ENCODE measurements around the gene SYCN.
A peak's percentile ranks its signal among the peaks of the same experiment; 100 is the strongest.

Gene SYCN

GRCh38 chr19:39169143-39169810 lies 34.8 kb downstream of the SYCN start:
- no peaks in the 10 kb centered on the region for H3K27me3 ChIP-seq (ENCODE audit: control insufficient read depth, insufficient read depth, low read length)
- no peak overlapping the region for H3K27ac ChIP-seq (ENCODE audit: low read depth, low read length)

DNA sequence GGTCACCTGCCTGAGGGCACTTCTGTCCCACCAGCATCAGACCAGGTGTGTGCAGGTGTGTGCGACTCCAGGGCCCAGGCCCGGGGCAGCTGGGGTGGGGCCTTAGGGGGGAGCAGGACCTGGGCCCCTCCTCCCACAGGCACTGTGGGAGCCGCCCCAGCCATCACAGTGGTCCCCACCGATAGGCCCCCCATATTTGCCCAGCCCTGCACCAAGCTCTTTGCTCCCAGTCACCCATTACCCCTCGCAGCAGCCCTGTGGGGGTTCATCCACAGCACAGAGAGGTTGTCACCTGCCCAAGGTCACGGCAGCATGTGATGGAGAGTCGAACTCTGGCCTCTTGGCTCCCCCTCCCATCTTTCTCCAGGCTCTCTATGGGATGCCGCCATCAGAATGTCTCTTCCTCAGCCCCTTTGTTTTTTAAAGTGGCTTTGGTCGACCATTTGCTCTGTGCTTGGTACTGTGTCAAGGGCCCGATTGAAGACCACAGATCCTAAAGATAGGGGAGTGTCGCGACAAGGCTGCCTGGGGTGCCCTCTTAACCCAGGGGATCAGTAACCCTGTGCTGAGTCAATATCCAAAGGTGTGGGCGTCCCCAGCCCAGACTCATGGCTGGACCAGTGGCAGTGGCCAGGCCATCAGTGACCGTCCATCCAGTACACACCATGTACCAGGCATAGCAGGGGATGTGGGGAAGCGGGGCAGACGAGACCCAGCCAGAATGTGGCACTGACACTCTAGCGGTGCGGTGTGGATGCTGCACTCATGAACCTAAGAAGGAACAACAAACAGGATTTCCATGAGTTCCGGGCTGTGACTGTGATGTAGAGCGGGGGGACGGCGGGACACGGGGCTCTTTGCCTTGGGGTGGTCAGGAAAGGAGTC lies 35.6 kb downstream of the SYCN start:
- Histone ChIP-seq H3K4me3 (ENCODE audit: low read depth, low read length) (no peak overlapping the region), H3K27ac (ENCODE audit: low read depth, low read length) (no peak overlapping the region), H3K4me1 (ENCODE audit: control insufficient read depth, insufficient read depth, low read length) (peaks cover 25% of the 10 kb centered on the region)

More at GRCh38 chr19:39169143-39169810, 34.8 kb downstream of the SYCN start:
- H3K4me3 ChIP-seq (ENCODE audit: low read depth, low read length): no peak overlapping the region
- peaks cover 25% of the 10 kb centered on the region for H3K4me1 ChIP-seq (ENCODE audit: control insufficient read depth, insufficient read depth, low read length)
- H3K36me3 ChIP-seq (ENCODE audit: control insufficient read depth, insufficient read depth, low read length): peaks cover 15% of the 10 kb centered on the region
- no peaks in the 10 kb centered on the region for H3K9me3 ChIP-seq (ENCODE audit: control insufficient read depth, insufficient read depth, low read depth, low read length)
- no peak overlapping the region for H3K9ac ChIP-seq (ENCODE audit: low read length)

GRCh38 chr19:39167461-39168257 lies 36.4 kb downstream of the SYCN start:
- no peaks in the 10 kb centered on the region for H3K27me3 ChIP-seq (ENCODE audit: control insufficient read depth, insufficient read depth, low read length)
- no peak overlapping the region for H3K4me3 ChIP-seq (ENCODE audit: low read depth, low read length)
- no peak overlapping the region for H3K27ac ChIP-seq (ENCODE audit: low read depth, low read length)
- H3K4me1 ChIP-seq (ENCODE audit: control insufficient read depth, insufficient read depth, low read length): peaks cover 30% of the 10 kb centered on the region
- no peaks in the 10 kb centered on the region for H3K9me3 ChIP-seq (ENCODE audit: control insufficient read depth, insufficient read depth, low read depth, low read length)
- H3K36me3 ChIP-seq (ENCODE audit: control insufficient read depth, insufficient read depth, low read length): peaks cover 12% of the 10 kb centered on the region
- no peak overlapping the region for H3K9ac ChIP-seq (ENCODE audit: low read length)

More for the DNA sequence above, 35.6 kb downstream of the SYCN start:
- H3K27me3 ChIP-seq (ENCODE audit: control insufficient read depth, insufficient read depth, low read length): no peaks in the 10 kb centered on the region
- H3K36me3 ChIP-seq (ENCODE audit: control insufficient read depth, insufficient read depth, low read length): peaks cover 13% of the 10 kb centered on the region
- H3K9me3 ChIP-seq (ENCODE audit: control insufficient read depth, insufficient read depth, low read depth, low read length): no peaks in the 10 kb centered on the region
- H3K9ac ChIP-seq (ENCODE audit: low read length): no peak overlapping the region

DNA sequence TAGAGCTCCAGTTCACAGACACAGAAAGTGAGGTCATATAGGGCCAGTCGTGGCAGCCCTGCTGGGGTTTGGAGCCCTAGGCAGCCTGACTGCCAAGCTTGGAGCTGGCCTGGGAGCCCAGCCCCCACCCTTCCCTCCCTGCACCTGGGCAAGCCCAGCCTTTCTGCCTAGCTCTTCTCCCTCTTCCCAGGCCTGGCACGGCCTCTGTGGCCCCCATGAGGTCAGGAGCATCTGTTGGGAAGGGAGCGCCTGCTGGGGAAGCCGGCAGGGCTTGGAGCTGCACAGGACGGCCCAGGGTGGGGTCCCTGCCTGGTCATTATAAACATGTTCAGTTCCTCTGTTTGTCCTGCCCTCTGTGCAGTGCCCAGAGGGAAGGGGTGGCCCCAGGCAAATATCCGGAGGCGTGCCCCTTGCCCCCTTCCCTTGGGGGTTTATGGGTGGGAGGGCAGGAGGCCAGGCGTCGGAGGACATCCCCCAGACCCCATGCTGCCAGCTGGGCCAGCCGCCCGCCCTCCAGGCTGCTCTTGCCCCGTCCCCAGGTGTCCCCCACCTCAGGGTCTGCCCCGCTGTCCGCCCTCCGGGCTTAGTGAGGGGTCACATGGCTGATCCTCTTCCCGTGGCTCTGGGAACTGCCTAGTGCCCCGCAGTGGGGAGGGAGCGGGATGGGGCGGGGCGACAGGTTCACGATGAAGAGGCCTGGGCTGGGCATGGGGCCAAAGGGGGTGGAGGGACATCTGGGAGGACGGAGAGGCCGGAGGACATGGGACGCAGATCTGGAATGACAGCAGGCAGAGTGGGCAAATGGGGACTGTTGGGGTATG lies 37.3 kb downstream of the SYCN start:
- 0 out of 2 replicates have a peak overlapping the region, but pooled peaks have one; percentile 18 for H3K27ac ChIP-seq (ENCODE audit: low read depth, low read length)
- no peaks in the 10 kb centered on the region for H3K27me3 ChIP-seq (ENCODE audit: control insufficient read depth, insufficient read depth, low read length)
- peaks cover 10% of the 10 kb centered on the region for H3K36me3 ChIP-seq (ENCODE audit: control insufficient read depth, insufficient read depth, low read length)
- peaks cover 33% of the 10 kb centered on the region for H3K4me1 ChIP-seq (ENCODE audit: control insufficient read depth, insufficient read depth, low read length)
- H3K9me3 ChIP-seq (ENCODE audit: control insufficient read depth, insufficient read depth, low read depth, low read length): no peaks in the 10 kb centered on the region
- peak overlapping the region; percentile 26 for H3K9ac ChIP-seq (ENCODE audit: low read length)
- no peak overlapping the region for H3K4me3 ChIP-seq (ENCODE audit: low read depth, low read length)

DNA sequence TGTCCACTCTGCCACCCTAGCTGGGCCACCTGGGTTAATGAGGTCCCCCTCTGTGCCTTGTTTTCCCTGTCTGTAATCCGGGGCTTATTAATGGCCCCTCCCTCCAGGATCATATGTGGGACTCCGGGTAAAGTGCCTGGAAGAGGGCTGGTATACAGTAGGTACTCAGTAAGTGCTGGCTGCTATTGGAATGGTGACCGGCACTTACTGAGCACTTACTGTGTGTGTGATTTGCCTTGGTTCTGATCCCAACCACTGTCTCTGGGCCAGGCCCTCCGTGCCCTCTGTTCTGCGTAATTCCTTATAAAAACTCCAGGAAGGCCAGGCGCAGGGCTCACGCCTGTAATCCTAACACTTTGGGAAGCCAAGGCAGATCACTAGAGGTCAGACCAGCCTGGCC lies 38.2 kb downstream of the SYCN start:
- H3K36me3 ChIP-seq (ENCODE audit: control insufficient read depth, insufficient read depth, low read length): peaks cover 6% of the 10 kb centered on the region
- no peak overlapping the region for H3K4me3 ChIP-seq (ENCODE audit: low read depth, low read length)
- no peaks in the 10 kb centered on the region for H3K27me3 ChIP-seq (ENCODE audit: control insufficient read depth, insufficient read depth, low read length)
- peaks cover 31% of the 10 kb centered on the region for H3K4me1 ChIP-seq (ENCODE audit: control insufficient read depth, insufficient read depth, low read length)
- H3K9ac ChIP-seq (ENCODE audit: low read length): no peak overlapping the region
- no peak overlapping the region for H3K27ac ChIP-seq (ENCODE audit: low read depth, low read length)
- H3K9me3 ChIP-seq (ENCODE audit: control insufficient read depth, insufficient read depth, low read depth, low read length): no peaks in the 10 kb centered on the region

DNA sequence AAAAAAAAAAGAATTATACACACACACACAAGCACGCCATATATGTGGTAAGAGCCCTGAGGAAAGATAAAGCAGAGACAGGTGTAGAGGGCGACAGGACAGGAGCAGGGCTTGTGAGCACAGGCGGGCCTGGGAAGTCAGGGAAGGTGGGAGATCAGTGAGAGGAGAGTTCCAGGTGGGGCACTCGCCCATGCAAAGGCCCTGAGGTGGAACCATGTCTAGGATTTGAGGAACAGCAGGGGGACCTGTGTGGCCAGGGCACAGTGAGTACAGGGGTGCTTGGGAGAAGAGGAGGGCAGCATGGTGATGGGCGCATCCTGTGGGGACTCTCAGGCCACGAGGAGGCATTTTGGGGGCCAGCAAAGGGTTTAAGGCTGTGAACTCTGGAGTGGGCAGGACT lies 39.8 kb downstream of the SYCN start:
- no peak overlapping the region for H3K9ac ChIP-seq (ENCODE audit: low read length)
- H3K4me3 ChIP-seq (ENCODE audit: low read depth, low read length): no peak overlapping the region
- H3K9me3 ChIP-seq (ENCODE audit: control insufficient read depth, insufficient read depth, low read depth, low read length): no peaks in the 10 kb centered on the region
- no peaks in the 10 kb centered on the region for H3K27me3 ChIP-seq (ENCODE audit: control insufficient read depth, insufficient read depth, low read length)
- H3K4me1 ChIP-seq (ENCODE audit: control insufficient read depth, insufficient read depth, low read length): peaks cover 30% of the 10 kb centered on the region
- H3K27ac ChIP-seq (ENCODE audit: low read depth, low read length): no peak overlapping the region
- peaks cover under 1% of the 10 kb centered on the region; the same call in 1 of the 2 replicates for H3K36me3 ChIP-seq (ENCODE audit: control insufficient read depth, insufficient read depth, low read length)

- Histone ChIP-seq H3K27ac (ENCODE audit: low read depth, low read length) (no peak overlapping the region), H3K9me3 (ENCODE audit: control insufficient read depth, insufficient read depth, low read depth, low read length) (no peaks in the 10 kb centered on the region), H3K9ac (ENCODE audit: low read length) (no peak overlapping the region), H3K27me3 (ENCODE audit: control insufficient read depth, insufficient read depth, low read length) (no peaks in the 10 kb centered on the region), H3K4me1 (ENCODE audit: control insufficient read depth, insufficient read depth, low read length) (peaks cover 27% of the 10 kb centered on the region), H3K4me3 (ENCODE audit: low read depth, low read length) (no peak overlapping the region), H3K36me3 (ENCODE audit: control insufficient read depth, insufficient read depth, low read length) (peaks cover 5% of the 10 kb centered on the region; the same call in 1 of the 2 replicates)
These were observed 40.4 kb downstream of the SYCN start for GRCh38 chr19:39163621-39164020.

GRCh38 chr19:39162441-39163043 lies 41.5 kb downstream of the SYCN start:
- H3K4me1 ChIP-seq (ENCODE audit: control insufficient read depth, insufficient read depth, low read length): peaks cover 20% of the 10 kb centered on the region
- peaks cover 5% of the 10 kb centered on the region; the same call in 1 of the 2 replicates for H3K36me3 ChIP-seq (ENCODE audit: control insufficient read depth, insufficient read depth, low read length)
- H3K4me3 ChIP-seq (ENCODE audit: low read depth, low read length): no peak overlapping the region
- no peak overlapping the region for H3K27ac ChIP-seq (ENCODE audit: low read depth, low read length)
- no peak overlapping the region for H3K9ac ChIP-seq (ENCODE audit: low read length)
- H3K9me3 ChIP-seq (ENCODE audit: control insufficient read depth, insufficient read depth, low read depth, low read length): no peaks in the 10 kb centered on the region
- H3K27me3 ChIP-seq (ENCODE audit: control insufficient read depth, insufficient read depth, low read length): no peaks in the 10 kb centered on the region

GRCh38 chr19:39160889-39161672 lies 43.0 kb downstream of the SYCN start:
- Histone ChIP-seq H3K27ac (ENCODE audit: low read depth, low read length) (no peak overlapping the region), H3K27me3 (ENCODE audit: control insufficient read depth, insufficient read depth, low read length) (no peaks in the 10 kb centered on the region), H3K9ac (ENCODE audit: low read length) (no peak overlapping the region), H3K36me3 (ENCODE audit: control insufficient read depth, insufficient read depth, low read length) (peaks cover 5% of the 10 kb centered on the region; the same call in 1 of the 2 replicates), H3K4me1 (ENCODE audit: control insufficient read depth, insufficient read depth, low read length) (peaks cover 8% of the 10 kb centered on the region; the same call in 1 of the 2 replicates), H3K4me3 (ENCODE audit: low read depth, low read length) (no peak overlapping the region), H3K9me3 (ENCODE audit: control insufficient read depth, insufficient read depth, low read depth, low read length) (no peaks in the 10 kb centered on the region)
